Epidermal melanocyte (primary cell): ENCODE data around the gene TRIM50.
"Not testable (repeated sequence)": the region's sequence is repeated elsewhere in the genome, so short reads cannot be mapped to it uniquely, and the experiment has no call there.

Experiments
- DNase-seq: peaks from one replicate; pipeline ENCODE4 v3.0.0; 2011; ENCODE audit warnings: low spot score; ENCODE audit not compliant: insufficient read length

The TRIM50 gene

GRCh38 chr7:73350306-73351068 lies 22.6 kb upstream of the TRIM50 start:
- no peak for DNase-seq

- no peak for DNase-seq
Observed at GRCh38 chr7:73349763-73350162, 21.9 kb upstream of the TRIM50 start.

GRCh38 chr7:73345951-73346350 lies 18.1 kb upstream of the TRIM50 start:
- no peak for DNase-seq

- no peak for DNase-seq
Observed at GRCh38 chr7:73345538-73345937, 17.7 kb upstream of the TRIM50 start.

- DNase-seq = peak; percentile 34
Observed at GRCh38 chr7:73343671-73344380, 15.9 kb upstream of the TRIM50 start.

- DNase-seq = peak; percentile 82
Observed at GRCh38 chr7:73342645-73343044, 14.8 kb upstream of the TRIM50 start.

GRCh38 chr7:73341877-73342276 lies 14.0 kb upstream of the TRIM50 start:
- peak; percentile 43 for DNase-seq

GRCh38 chr7:73340514-73340913 lies 12.6 kb upstream of the TRIM50 start:
- no peak for DNase-seq

GRCh38 chr7:73338321-73338720 lies 10.4 kb upstream of the TRIM50 start:
- no peak for DNase-seq

GRCh38 chr7:73332447-73332846 lies 4.6 kb upstream of the TRIM50 start:
- no peak for DNase-seq

- no peak for DNase-seq
Observed at GRCh38 chr7:73330772-73331171, 2.9 kb upstream of the TRIM50 start.

- peak; percentile 46 for DNase-seq
Observed at GRCh38 chr7:73329861-73330581, 2.1 kb upstream of the TRIM50 start.

- DNase-seq = no peak
Observed at GRCh38 chr7:73328696-73329095, 814 bp upstream of the TRIM50 start.

GRCh38 chr7:73327449-73327848 lies 433 bp downstream of the TRIM50 start:
- DNase-seq = not testable (repeated sequence)

GRCh38 chr7:73325424-73325823 lies 2.5 kb downstream of the TRIM50 start:
- not testable (repeated sequence) for DNase-seq

GRCh38 chr7:73324081-73324845 lies 3.6 kb downstream of the TRIM50 start:
- DNase-seq = peak; percentile 82

- DNase-seq = not testable (repeated sequence)
Observed at GRCh38 chr7:73323434-73324080, 4.3 kb downstream of the TRIM50 start.

GRCh38 chr7:73320009-73320408 lies 7.9 kb downstream of the TRIM50 start:
- not testable (repeated sequence) for DNase-seq

- not testable (repeated sequence) for DNase-seq
Observed at GRCh38 chr7:73319541-73319940, 8.3 kb downstream of the TRIM50 start.

GRCh38 chr7:73318656-73319204 lies 9.2 kb downstream of the TRIM50 start:
- not testable (repeated sequence) for DNase-seq

GRCh38 chr7:73316521-73316920 lies 11.4 kb downstream of the TRIM50 start:
- DNase-seq = no peak
